HepG2 (cell line): Measurements from ENCODE around the gene HDAC10. TPM values are rescaled to one million over a fixed set of nuclear protein-coding genes. Genes with fewer than 3 reads are reported as not detected.

ENCODE experiments used
- ETV5 ChIP-seq: IDR thresholded peaks from 2 replicates; pipeline ENCODE4 v1.6.1; 2018; ENCODE audit warnings: missing biosample characterization, missing genetic modification reagents, inconsistent platforms, borderline replicate concordance
- HMGA1 ChIP-seq: sonication (generic); formaldehyde crosslinking; conservative IDR thresholded peaks from 2 replicates; pipeline ENCODE4 v1.4.0; 2020; ENCODE audit warnings: missing genetic modification reagents
- KAT8 ChIP-seq: IDR thresholded peaks from 2 replicates; pipeline ENCODE4 v1.6.1; 2016; ENCODE audit warnings: missing genetic modification reagents, missing compliant biosample characterization
- KLF15 ChIP-seq: sonication (generic); formaldehyde crosslinking; IDR thresholded peaks from 2 replicates; pipeline ENCODE4 v1.8.1; 2023; ENCODE audit warnings: borderline replicate concordance, mild to moderate bottlenecking, inconsistent platforms, missing genetic modification reagents, mixed read lengths
- NFATC3 ChIP-seq: sonication (generic); formaldehyde crosslinking; IDR thresholded peaks from 2 replicates; pipeline ENCODE4 v1.5.1; 2020; ENCODE audit warnings: mild to moderate bottlenecking, missing genetic modification reagents
- NFIB ChIP-seq: sonication (generic); formaldehyde crosslinking; IDR thresholded peaks from 2 replicates; pipeline ENCODE4 v1.9.0; 2021; ENCODE audit warnings: missing genetic modification reagents, mild to moderate bottlenecking, borderline replicate concordance
- NR2C2 ChIP-seq: sonication (generic); formaldehyde crosslinking; IDR thresholded peaks from 2 replicates; pipeline ENCODE4 v1.4.0; 2020; ENCODE audit warnings: missing genetic modification reagents, mild to moderate bottlenecking, moderate library complexity, borderline replicate concordance
- SRF ChIP-seq: IDR thresholded peaks from 2 replicates; pipeline ENCODE4 v1.6.1; 2011; ENCODE audit warnings: mild to moderate bottlenecking, low read depth, low read length, moderate library complexity
- SSRP1 ChIP-seq: IDR thresholded peaks from 2 replicates; pipeline ENCODE4 v1.6.1; 2016; ENCODE audit warnings: control low read depth
- ZMYM4 ChIP-seq: sonication (generic); formaldehyde crosslinking; IDR thresholded peaks from 2 replicates; pipeline ENCODE4 v1.8.1; 2023; ENCODE audit warnings: mild to moderate bottlenecking, missing genetic modification reagents
- ZNF724P ChIP-seq: sonication (generic); formaldehyde crosslinking; IDR thresholded peaks from 2 replicates; pipeline ENCODE4 v1.8.0; 2022; ENCODE audit warnings: missing genetic modification reagents, borderline replicate concordance
- polyA plus RNA-seq, 8 experiments: library from polyadenylated mRNA; depleted of rRNA in 3 of 8; stranded (reverse) in 7 of 8; unstranded in 1 of 8; fragments of >200 nt; fragmentation: Illumina TruSeq in 4 of 8; extraction: Trizol in 4 of 8; gene quantifications; 2 replicates each; pipeline versions ENCODE4 v1.2.1 to v1.2.3, GENCODE V29; 2011 to 2016; ENCODE audit warnings: low read depth in 4 of 8, missing spikeins in 1 of 8, mixed read lengths in 1 of 8; ENCODE audit not compliant: insufficient read depth in 1 of 8
- total RNA-seq, 5 experiments: library from RNA; depleted of rRNA; stranded (reverse); fragments of >200 nt; fragmentation: Illumina TruSeq; extraction: Trizol; gene quantifications; 2 replicates each; pipeline ENCODE4 v1.2.3, GENCODE V29; 2016; ENCODE audit warnings: low read depth in 1 of 5
- TF ChIP-seq, protein P1 (sequence below): sonication (generic); formaldehyde crosslinking; IDR thresholded peaks from 2 replicates; pipeline ENCODE4 v1.5.0; 2020; ENCODE audit warnings: missing genetic modification reagents
- TF ChIP-seq, protein P2 (sequence below): sonication (generic); formaldehyde crosslinking; IDR thresholded peaks from 2 replicates; pipeline ENCODE4 v1.4.0; 2020; ENCODE audit warnings: missing genetic modification reagents, mild to moderate bottlenecking, borderline replicate concordance
- TF ChIP-seq, protein P3 (sequence below): sonication (generic); formaldehyde crosslinking; IDR thresholded peaks from 2 replicates; pipeline ENCODE4 v1.5.1; 2020; ENCODE audit warnings: missing genetic modification reagents, mild to moderate bottlenecking, borderline replicate concordance
- TF ChIP-seq, protein P4 (sequence below): IDR thresholded peaks from 2 replicates; pipeline ENCODE4 v1.6.1; 2016; ENCODE audit warnings: low read depth, missing genetic modification reagents, missing compliant biosample characterization

The HDAC10 gene
- total and polyA plus RNA-seq, 2 of the 13 experiments (the other 11 are each of a cell fraction or from before 2014, with no cell fraction given): 13.9 to 14.9 TPM

DNA sequence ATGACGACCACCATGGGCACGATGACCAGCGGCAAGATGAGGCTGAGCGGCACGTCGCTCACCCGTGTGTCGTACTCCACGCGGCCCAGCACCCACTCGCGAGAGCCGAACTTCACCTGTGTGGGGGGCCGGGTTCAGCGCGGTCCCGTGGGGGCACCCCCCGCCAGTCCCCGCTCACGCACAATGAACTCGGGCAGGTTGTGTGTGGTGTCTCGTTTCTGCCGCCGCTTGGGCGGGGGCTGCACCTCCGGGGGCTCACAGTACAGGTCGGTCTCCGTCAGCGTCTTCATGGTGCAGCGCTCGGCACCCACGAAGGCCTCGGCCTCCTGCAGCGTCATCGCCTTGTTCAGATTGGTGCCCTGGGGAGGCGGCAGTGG, 30.3 kb upstream of the HDAC10 start (continued):
- TF ChIP-seq, protein P1, sequence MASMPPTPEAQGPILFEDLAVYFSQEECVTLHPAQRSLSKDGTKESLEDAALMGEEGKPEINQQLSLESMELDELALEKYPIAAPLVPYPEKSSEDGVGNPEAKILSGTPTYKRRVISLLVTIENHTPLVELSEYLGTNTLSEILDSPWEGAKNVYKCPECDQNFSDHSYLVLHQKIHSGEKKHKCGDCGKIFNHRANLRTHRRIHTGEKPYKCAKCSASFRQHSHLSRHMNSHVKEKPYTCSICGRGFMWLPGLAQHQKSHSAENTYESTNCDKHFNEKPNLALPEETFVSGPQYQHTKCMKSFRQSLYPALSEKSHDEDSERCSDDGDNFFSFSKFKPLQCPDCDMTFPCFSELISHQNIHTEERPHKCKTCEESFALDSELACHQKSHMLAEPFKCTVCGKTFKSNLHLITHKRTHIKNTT: no peak
- TF ChIP-seq, protein P2, sequence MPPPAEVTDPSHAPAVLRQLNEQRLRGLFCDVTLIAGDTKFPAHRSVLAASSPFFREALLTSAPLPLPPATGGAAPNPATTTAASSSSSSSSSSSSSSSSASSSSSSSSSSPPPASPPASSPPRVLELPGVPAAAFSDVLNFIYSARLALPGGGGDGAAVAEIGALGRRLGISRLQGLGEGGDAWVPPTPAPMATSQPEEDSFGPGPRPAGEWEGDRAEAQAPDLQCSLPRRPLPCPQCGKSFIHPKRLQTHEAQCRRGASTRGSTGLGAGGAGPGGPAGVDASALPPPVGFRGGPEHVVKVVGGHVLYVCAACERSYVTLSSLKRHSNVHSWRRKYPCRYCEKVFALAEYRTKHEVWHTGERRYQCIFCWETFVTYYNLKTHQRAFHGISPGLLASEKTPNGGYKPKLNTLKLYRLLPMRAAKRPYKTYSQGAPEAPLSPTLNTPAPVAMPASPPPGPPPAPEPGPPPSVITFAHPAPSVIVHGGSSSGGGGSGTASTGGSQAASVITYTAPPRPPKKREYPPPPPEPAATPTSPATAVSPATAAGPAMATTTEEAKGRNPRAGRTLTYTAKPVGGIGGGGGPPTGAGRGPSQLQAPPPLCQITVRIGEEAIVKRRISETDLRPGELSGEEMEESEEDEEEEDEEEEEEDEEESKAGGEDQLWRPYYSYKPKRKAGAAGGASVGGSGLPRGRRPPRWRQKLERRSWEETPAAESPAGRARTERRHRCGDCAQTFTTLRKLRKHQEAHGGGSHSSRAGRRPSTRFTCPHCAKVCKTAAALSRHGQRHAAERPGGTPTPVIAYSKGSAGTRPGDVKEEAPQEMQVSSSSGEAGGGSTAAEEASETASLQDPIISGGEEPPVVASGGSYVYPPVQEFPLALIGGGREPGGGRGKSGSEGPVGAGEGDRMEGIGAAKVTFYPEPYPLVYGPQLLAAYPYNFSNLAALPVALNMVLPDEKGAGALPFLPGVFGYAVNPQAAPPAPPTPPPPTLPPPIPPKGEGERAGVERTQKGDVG (CRISPR knock-in tag): no peak
- TF ChIP-seq, protein P3, sequence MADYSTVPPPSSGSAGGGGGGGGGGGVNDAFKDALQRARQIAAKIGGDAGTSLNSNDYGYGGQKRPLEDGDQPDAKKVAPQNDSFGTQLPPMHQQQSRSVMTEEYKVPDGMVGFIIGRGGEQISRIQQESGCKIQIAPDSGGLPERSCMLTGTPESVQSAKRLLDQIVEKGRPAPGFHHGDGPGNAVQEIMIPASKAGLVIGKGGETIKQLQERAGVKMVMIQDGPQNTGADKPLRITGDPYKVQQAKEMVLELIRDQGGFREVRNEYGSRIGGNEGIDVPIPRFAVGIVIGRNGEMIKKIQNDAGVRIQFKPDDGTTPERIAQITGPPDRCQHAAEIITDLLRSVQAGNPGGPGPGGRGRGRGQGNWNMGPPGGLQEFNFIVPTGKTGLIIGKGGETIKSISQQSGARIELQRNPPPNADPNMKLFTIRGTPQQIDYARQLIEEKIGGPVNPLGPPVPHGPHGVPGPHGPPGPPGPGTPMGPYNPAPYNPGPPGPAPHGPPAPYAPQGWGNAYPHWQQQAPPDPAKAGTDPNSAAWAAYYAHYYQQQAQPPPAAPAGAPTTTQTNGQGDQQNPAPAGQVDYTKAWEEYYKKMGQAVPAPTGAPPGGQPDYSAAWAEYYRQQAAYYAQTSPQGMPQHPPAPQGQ (CRISPR knock-in tag): no peak
- TF ChIP-seq, protein P4, sequence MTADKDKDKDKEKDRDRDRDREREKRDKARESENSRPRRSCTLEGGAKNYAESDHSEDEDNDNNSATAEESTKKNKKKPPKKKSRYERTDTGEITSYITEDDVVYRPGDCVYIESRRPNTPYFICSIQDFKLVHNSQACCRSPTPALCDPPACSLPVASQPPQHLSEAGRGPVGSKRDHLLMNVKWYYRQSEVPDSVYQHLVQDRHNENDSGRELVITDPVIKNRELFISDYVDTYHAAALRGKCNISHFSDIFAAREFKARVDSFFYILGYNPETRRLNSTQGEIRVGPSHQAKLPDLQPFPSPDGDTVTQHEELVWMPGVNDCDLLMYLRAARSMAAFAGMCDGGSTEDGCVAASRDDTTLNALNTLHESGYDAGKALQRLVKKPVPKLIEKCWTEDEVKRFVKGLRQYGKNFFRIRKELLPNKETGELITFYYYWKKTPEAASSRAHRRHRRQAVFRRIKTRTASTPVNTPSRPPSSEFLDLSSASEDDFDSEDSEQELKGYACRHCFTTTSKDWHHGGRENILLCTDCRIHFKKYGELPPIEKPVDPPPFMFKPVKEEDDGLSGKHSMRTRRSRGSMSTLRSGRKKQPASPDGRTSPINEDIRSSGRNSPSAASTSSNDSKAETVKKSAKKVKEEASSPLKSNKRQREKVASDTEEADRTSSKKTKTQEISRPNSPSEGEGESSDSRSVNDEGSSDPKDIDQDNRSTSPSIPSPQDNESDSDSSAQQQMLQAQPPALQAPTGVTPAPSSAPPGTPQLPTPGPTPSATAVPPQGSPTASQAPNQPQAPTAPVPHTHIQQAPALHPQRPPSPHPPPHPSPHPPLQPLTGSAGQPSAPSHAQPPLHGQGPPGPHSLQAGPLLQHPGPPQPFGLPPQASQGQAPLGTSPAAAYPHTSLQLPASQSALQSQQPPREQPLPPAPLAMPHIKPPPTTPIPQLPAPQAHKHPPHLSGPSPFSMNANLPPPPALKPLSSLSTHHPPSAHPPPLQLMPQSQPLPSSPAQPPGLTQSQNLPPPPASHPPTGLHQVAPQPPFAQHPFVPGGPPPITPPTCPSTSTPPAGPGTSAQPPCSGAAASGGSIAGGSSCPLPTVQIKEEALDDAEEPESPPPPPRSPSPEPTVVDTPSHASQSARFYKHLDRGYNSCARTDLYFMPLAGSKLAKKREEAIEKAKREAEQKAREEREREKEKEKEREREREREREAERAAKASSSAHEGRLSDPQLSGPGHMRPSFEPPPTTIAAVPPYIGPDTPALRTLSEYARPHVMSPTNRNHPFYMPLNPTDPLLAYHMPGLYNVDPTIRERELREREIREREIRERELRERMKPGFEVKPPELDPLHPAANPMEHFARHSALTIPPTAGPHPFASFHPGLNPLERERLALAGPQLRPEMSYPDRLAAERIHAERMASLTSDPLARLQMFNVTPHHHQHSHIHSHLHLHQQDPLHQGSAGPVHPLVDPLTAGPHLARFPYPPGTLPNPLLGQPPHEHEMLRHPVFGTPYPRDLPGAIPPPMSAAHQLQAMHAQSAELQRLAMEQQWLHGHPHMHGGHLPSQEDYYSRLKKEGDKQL (CRISPR knock-in tag): no peak
- TF ChIP-seq NFIB (CRISPR knock-in tag) (no peak), ZMYM4 (CRISPR knock-in tag) (no peak), SSRP1 (CRISPR knock-in tag) (no peak), NR2C2 (CRISPR knock-in tag) (no peak), HMGA1 (CRISPR knock-in tag) (no peak), SRF (no peak), KAT8 (CRISPR knock-in tag) (no peak), KLF15 (CRISPR knock-in tag) (no peak), ZNF724P (no peak), ETV5 (CRISPR knock-in tag) (no peak), NFATC3 (CRISPR knock-in tag) (no peak)
- TF ChIP-seq, all 625 proteins: peak for 0
